MM.1S (cell line): Measurements from ENCODE around the gene THRB.
A peak's percentile ranks its signal among the peaks of the same experiment; 100 is the strongest.

ENCODE experiments used
- DNase-seq: peaks from one replicate; pipeline ENCODE4 v3.0.0-alpha.2; 2015
- H2AFZ ChIP-seq: fragments of 300-600 bp; sonication (generic); 2 replicates; pipeline ENCODE4 v1.6.0; 2016; ENCODE audit warnings: antibody characterized with exemption, low read length
- H3F3A ChIP-seq: fragments of 300-600 bp; sonication (generic); 2 replicates; pipeline ENCODE4 v1.6.1; 2016; ENCODE audit warnings: mild to moderate bottlenecking, antibody characterized with exemption, low read length, moderate library complexity, mixed read lengths; ENCODE audit not compliant: insufficient read depth
- H3K27ac ChIP-seq: fragments of 300-600 bp; sonication (generic); 2 replicates; pipeline ENCODE4 v1.5.1; 2016; ENCODE audit warnings: mild to moderate bottlenecking, low read length
- H3K27me3 ChIP-seq: fragments of 300-600 bp; sonication (generic); replicated peaks from 2 replicates; pipeline ENCODE4 v1.6.0; 2016; ENCODE audit warnings: low read length; ENCODE audit not compliant: insufficient read depth
- H3K36me3 ChIP-seq: fragments of 300-600 bp; sonication (generic); replicated peaks from 2 replicates; pipeline ENCODE4 v1.6.1; 2016; ENCODE audit warnings: mild to moderate bottlenecking, low read length, mixed read lengths; ENCODE audit not compliant: insufficient read depth
- H3K4me1 ChIP-seq: fragments of 300-600 bp; sonication (generic); 2 replicates; pipeline ENCODE4 v1.6.1; 2016; ENCODE audit warnings: low read length, mixed read lengths
- H3K4me2 ChIP-seq: fragments of 300-600 bp; sonication (generic); 2 replicates; pipeline ENCODE4 v1.6.0; 2016; ENCODE audit warnings: low read depth, low read length
- H3K4me3 ChIP-seq: fragments of 300-600 bp; sonication (generic); 2 replicates; pipeline ENCODE4 v1.5.1; 2016; ENCODE audit warnings: low read length, mixed read lengths
- H3K79me2 ChIP-seq: fragments of 300-600 bp; sonication (generic); 2 replicates; pipeline ENCODE4 v1.6.1; 2016; ENCODE audit warnings: mixed run types, low read length, mixed read lengths
- H3K9ac ChIP-seq: fragments of 300-600 bp; sonication (generic); 2 replicates; pipeline ENCODE4 v1.6.1; 2016; ENCODE audit warnings: low read length, mixed read lengths
- H3K9me2 ChIP-seq: fragments of 300-600 bp; sonication (generic); replicated peaks from 2 replicates; pipeline ENCODE4 v1.6.1; 2016; ENCODE audit warnings: mild to moderate bottlenecking, low read length, mixed read lengths; ENCODE audit not compliant: insufficient read depth
- H3K9me3 ChIP-seq: fragments of 300-600 bp; sonication (generic); replicated peaks from 2 replicates; pipeline ENCODE4 v1.6.1; 2016; ENCODE audit warnings: mild to moderate bottlenecking, low read length, mixed read lengths; ENCODE audit not compliant: insufficient read depth
- H4K20me1 ChIP-seq: fragments of 300-600 bp; sonication (generic); 2 replicates; pipeline ENCODE4 v1.6.1; 2016; ENCODE audit warnings: mild to moderate bottlenecking, low read length, moderate library complexity, mixed read lengths; ENCODE audit not compliant: insufficient read depth
- EZH2 ChIP-seq: fragments of 300-600 bp; sonication (generic); optimal IDR thresholded peaks from 2 replicates; pipeline ENCODE3; 2017; ENCODE audit warnings: low read depth, mild to moderate bottlenecking, antibody characterized with exemption, low read length, mixed read lengths
- EZH2phosphoT487 ChIP-seq: fragments of 300-600 bp; sonication (generic); IDR thresholded peaks from 2 replicates; pipeline ENCODE4 v1.6.1; 2018; ENCODE audit warnings: antibody characterized with exemption, low read length
- TF ChIP-seq, protein P1 (sequence below): fragments of 300-600 bp; sonication (generic); IDR thresholded peaks from 2 replicates; pipeline ENCODE4 v1.5.1; 2016; ENCODE audit warnings: antibody characterized with exemption, low read length, mixed read lengths

Gene THRB

DNA sequence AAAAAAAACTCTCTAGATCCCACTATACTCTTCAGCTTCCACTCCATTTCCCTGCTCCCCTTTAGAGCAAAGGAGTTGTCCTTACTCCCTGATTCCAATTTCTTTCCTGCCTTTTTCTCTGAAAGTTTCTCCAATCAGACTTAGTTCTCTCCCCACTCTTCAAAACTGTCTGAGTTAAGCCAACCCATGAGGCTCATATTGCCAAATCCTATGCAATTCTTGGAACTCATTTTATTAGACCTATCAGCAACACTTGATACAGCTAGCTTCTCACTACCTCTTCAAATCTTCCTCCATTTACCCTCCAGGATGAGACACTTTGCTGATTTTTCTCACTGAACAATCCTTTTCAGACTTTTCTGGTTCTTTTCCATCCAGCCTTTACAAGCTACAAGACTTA, 233.1 kb downstream of the THRB start:
- Histone ChIP-seq H3K27me3 (no peaks in the 10 kb centered on the region), H3K36me3 (no peaks in the 10 kb centered on the region), H4K20me1 (no peaks in the 10 kb centered on the region), H3F3A (no peaks in the 10 kb centered on the region), H2AFZ (no peak overlapping the region), H3K4me2 (no peak overlapping the region), H3K9me2 (no peaks in the 10 kb centered on the region), H3K27ac (no peak overlapping the region), H3K4me1 (no peaks in the 10 kb centered on the region), H3K4me3 (no peak overlapping the region), H3K9me3 (no peaks in the 10 kb centered on the region), H3K9ac (no peak overlapping the region), H3K79me2 (no peaks in the 10 kb centered on the region)
- TF ChIP-seq EZH2 (no peak), EZH2phosphoT487 (no peak)
- TF ChIP-seq, protein P1, sequence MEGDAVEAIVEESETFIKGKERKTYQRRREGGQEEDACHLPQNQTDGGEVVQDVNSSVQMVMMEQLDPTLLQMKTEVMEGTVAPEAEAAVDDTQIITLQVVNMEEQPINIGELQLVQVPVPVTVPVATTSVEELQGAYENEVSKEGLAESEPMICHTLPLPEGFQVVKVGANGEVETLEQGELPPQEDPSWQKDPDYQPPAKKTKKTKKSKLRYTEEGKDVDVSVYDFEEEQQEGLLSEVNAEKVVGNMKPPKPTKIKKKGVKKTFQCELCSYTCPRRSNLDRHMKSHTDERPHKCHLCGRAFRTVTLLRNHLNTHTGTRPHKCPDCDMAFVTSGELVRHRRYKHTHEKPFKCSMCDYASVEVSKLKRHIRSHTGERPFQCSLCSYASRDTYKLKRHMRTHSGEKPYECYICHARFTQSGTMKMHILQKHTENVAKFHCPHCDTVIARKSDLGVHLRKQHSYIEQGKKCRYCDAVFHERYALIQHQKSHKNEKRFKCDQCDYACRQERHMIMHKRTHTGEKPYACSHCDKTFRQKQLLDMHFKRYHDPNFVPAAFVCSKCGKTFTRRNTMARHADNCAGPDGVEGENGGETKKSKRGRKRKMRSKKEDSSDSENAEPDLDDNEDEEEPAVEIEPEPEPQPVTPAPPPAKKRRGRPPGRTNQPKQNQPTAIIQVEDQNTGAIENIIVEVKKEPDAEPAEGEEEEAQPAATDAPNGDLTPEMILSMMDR, result no peak
- DNase-seq, result no peak

DNA sequence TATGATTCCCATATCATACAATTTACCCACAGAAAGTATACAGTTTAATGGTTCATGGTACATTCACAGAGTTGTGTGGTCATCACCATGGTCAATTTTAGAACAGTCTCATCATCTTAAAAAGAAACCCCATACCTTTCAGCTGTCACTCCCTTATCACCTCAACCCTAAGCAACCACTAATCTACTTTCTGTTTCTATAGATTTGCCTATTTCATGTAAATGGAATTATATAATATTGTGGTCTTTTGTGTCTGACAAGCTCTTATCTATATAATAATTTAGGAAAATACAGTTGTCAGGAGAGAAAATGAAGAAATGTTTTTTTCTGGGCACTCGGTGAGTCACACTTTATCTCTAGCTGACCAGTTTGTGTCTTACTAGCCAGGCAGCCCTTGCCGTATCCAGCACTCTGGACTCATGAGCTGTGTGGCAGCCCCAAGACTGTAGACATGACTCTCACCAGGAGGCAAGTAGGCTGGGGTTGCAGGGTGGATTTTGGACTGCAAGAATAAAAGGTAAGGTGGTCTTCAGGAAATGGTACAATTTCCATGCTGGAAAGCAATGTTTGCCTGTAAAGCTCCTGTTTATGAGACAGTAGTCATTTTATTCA, 234.6 kb downstream of the THRB start:
- Histone ChIP-seq H3K4me2 (no peak overlapping the region), H3K9ac (no peak overlapping the region), H3K9me3 (no peaks in the 10 kb centered on the region), H3K9me2 (no peaks in the 10 kb centered on the region), H3K4me3 (no peak overlapping the region), H3K79me2 (no peaks in the 10 kb centered on the region), H4K20me1 (no peaks in the 10 kb centered on the region), H3K27me3 (no peaks in the 10 kb centered on the region), H3K27ac (no peak overlapping the region), H3K36me3 (no peaks in the 10 kb centered on the region), H3K4me1 (no peaks in the 10 kb centered on the region), H2AFZ (no peak overlapping the region), H3F3A (no peaks in the 10 kb centered on the region)
- DNase-seq, result peak; percentile 31
- TF ChIP-seq, protein P1, result no peak
- TF ChIP-seq EZH2phosphoT487 (no peak), EZH2 (no peak)

DNA sequence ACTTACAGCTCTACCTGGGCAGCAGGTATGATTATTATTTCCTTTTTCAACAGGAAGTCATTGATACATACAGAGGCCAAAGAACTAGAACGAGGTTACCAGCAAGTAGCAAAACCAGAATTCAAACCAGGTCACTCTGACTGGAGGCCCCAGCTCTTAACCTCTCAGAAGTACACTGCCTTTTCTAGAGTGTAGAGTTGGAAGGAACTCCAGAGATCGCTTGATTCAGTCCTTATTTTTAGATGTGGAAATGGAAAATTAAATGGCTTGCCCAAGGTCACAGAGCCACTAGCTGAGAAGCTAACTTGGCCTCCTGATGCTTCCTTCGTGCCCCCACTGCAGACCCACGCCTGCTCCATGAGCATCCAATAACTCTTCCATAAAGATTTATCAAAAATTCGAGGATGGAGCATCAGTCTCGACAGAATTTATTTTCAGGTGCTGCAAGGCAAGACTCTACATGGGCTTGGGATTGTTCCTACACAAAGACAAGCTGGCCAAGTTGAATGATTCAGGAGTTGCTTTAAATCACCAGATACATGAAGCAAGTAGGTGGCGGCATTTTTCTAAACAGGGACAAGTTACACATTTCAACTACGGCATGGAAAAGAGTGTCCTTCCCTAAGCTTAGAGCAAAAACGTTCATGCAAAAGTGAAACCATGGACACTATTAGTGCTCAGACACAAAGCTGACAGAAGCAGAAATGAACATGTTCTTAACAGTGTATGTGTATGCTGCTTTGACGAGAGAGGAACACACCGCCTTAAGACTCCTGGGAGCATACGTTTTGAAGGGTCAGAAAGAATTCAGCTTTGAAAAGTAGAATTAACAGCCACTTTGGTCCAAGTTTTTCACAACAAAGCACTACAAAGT, 235.7 kb downstream of the THRB start:
- Histone ChIP-seq H3K27ac (no peak overlapping the region), H3K27me3 (no peaks in the 10 kb centered on the region), H3K9me2 (no peaks in the 10 kb centered on the region), H3K4me2 (no peak overlapping the region), H3K4me3 (no peak overlapping the region), H3K36me3 (no peaks in the 10 kb centered on the region), H3K9me3 (no peaks in the 10 kb centered on the region), H3F3A (no peaks in the 10 kb centered on the region), H3K9ac (no peak overlapping the region), H3K4me1 (no peaks in the 10 kb centered on the region), H4K20me1 (no peaks in the 10 kb centered on the region), H2AFZ (no peak overlapping the region), H3K79me2 (no peaks in the 10 kb centered on the region)
- no peak for DNase-seq
- TF ChIP-seq, protein P1, result no peak
- TF ChIP-seq EZH2phosphoT487, result no peak
- no peak for TF ChIP-seq EZH2
